Gastroesophageal sphincter (tissue), 3 donors: Measurements from ENCODE around the gene OLFM3.

Experiments used
- CTCF ChIP-seq, 4 experiments: fragments of 200-600 bp in 2 of 4; fragments of 450-650 bp in 2 of 4; sonication (generic) in 1 of 4; IDR thresholded peaks; one replicate each; pipeline ENCODE4 v1.5.1; 2017 to 2019; ENCODE audit warnings: antibody characterized with exemption in 4 of 4, mild to moderate bottlenecking in 2 of 4, moderate library complexity in 2 of 4
- EP300 ChIP-seq: sonication (generic); formaldehyde crosslinking; IDR thresholded peaks from one replicate; pipeline ENCODE4 v1.6.1; 2017; ENCODE audit warnings: antibody characterized with exemption, mild to moderate bottlenecking
- POLR2A ChIP-seq, 2 donors: fragments of 450-650 bp; IDR thresholded peaks; one replicate each; pipeline ENCODE4 v1.6.1; 2017; ENCODE audit warnings: antibody characterized with exemption in 2 of 2, mild to moderate bottlenecking in 2 of 2, moderate library complexity in 1 of 2
- POLR2AphosphoS5 ChIP-seq: sonication (generic); formaldehyde crosslinking; IDR thresholded peaks from one replicate; pipeline ENCODE4 v1.6.1; 2017; ENCODE audit warnings: antibody characterized with exemption

- TF ChIP-seq POLR2AphosphoS5 (no peak), CTCF (IDR thresholded peaks at IDR 0.05) (no peak), POLR2A (IDR thresholded peaks at IDR 0.05) (no peak), EP300 (no peak)
These were observed 78.4 kb downstream of the OLFM3 start for GRCh38 chr1:101918277-101918676.
